Liver (tissue), 9 donors: ENCODE results near the gene TAS2R41. TPM values are rescaled to one million over a fixed set of nuclear protein-coding genes. Genes with fewer than 3 reads are reported as not detected.

Experiments
- DNase-seq: peaks from one replicate; pipeline ENCODE4 v3.0.0-alpha.2; 2017; ENCODE audit warnings: low spot score
- H3K27ac ChIP-seq, 2 donors: one replicate each; pipeline ENCODE4 v1.7.0; 2013; ENCODE audit warnings: inconsistent platforms in 2 of 2, low read length in 2 of 2, control low read depth in 1 of 2, low read depth in 1 of 2, mild to moderate bottlenecking in 1 of 2
- H3K27me3 ChIP-seq, 4 donors: one replicate each; pipeline versions ENCODE4 v1.6.1 to v1.7.0; 2013; ENCODE audit warnings: low read length in 3 of 4, inconsistent platforms in 1 of 4, mild to moderate bottlenecking in 1 of 4, moderate library complexity in 1 of 4; ENCODE audit not compliant: control insufficient read depth in 4 of 4, insufficient read depth in 4 of 4
- H3K36me3 ChIP-seq, 4 donors: one replicate each; pipeline versions ENCODE4 v1.6.1 to v1.7.0; 2013; ENCODE audit warnings: low read length in 3 of 4, mild to moderate bottlenecking in 3 of 4, low read depth in 1 of 4, moderate library complexity in 1 of 4; ENCODE audit not compliant: control insufficient read depth in 4 of 4, insufficient read depth in 3 of 4
- H3K4me1 ChIP-seq, 4 donors: one replicate each; pipeline versions ENCODE4 v1.6.1 to v1.7.0; 2013; ENCODE audit warnings: low read length in 3 of 4, mild to moderate bottlenecking in 3 of 4, moderate library complexity in 1 of 4; ENCODE audit not compliant: control insufficient read depth in 4 of 4, insufficient read depth in 4 of 4
- H3K4me3 ChIP-seq, 3 donors: one replicate each; pipeline versions ENCODE4 v1.6.1 to v1.7.0; 2013; ENCODE audit warnings: low read length in 3 of 3, control low read depth in 1 of 3, low read depth in 1 of 3, mild to moderate bottlenecking in 1 of 3
- H3K9ac ChIP-seq, 2 donors: one replicate each; pipeline ENCODE4 v1.7.0; 2013; ENCODE audit warnings: low read length in 2 of 2, mild to moderate bottlenecking in 2 of 2, moderate library complexity in 2 of 2, control low read depth in 1 of 2, low read depth in 1 of 2
- H3K9me3 ChIP-seq, 4 donors: one replicate each; pipeline versions ENCODE4 v1.6.1 to v1.7.0; 2013; ENCODE audit warnings: low read length in 3 of 4; ENCODE audit not compliant: control insufficient read depth in 4 of 4
- ATF3 ChIP-seq: IDR thresholded peaks from 2 replicates; pipeline ENCODE4 v1.6.1; 2016; ENCODE audit warnings: antibody characterized with exemption
- CTCF ChIP-seq: fragments of 150-350 bp; IDR thresholded peaks from 2 replicates; pipeline ENCODE4 v1.5.1; 2017; ENCODE audit warnings: improper control_type of control experiment, low read depth, low read length; ENCODE audit not compliant: missing input control
- EGR1 ChIP-seq, 2 donors: IDR thresholded peaks; 2 replicates each; pipeline ENCODE4 v1.6.1; 2016 to 2018; ENCODE audit warnings: antibody characterized with exemption in 2 of 2, low read depth in 2 of 2
- FOXA1 ChIP-seq: IDR thresholded peaks from 2 replicates; pipeline ENCODE4 v1.6.1; 2016; ENCODE audit warnings: antibody characterized with exemption
- FOXA2 ChIP-seq: IDR thresholded peaks from 2 replicates; pipeline ENCODE4 v1.6.1; 2016; ENCODE audit warnings: antibody characterized with exemption
- GABPA ChIP-seq, 2 donors: IDR thresholded peaks in 1 of 2; conservative IDR thresholded peaks in 1 of 2; 2 replicates each; pipeline ENCODE4 v1.6.1; 2016; ENCODE audit warnings: antibody characterized with exemption in 2 of 2, mild to moderate bottlenecking in 1 of 2, moderate library complexity in 1 of 2
- HNF4A ChIP-seq, 2 donors: conservative IDR thresholded peaks; 2 replicates each; pipeline ENCODE4 v1.6.1; 2016; ENCODE audit warnings: antibody characterized with exemption in 2 of 2, mild to moderate bottlenecking in 2 of 2
- HNF4G ChIP-seq: IDR thresholded peaks from 2 replicates; pipeline ENCODE4 v1.6.1; 2016; ENCODE audit warnings: antibody characterized with exemption
- JUND ChIP-seq, 2 donors: IDR thresholded peaks; 2 replicates each; pipeline ENCODE4 v1.6.1; 2016; ENCODE audit warnings: antibody characterized with exemption in 2 of 2
- MAX ChIP-seq: IDR thresholded peaks from 2 replicates; pipeline ENCODE4 v1.6.1; 2016; ENCODE audit warnings: antibody characterized with exemption
- NR2F2 ChIP-seq: IDR thresholded peaks from 2 replicates; pipeline ENCODE4 v1.6.1; 2016; ENCODE audit warnings: antibody characterized with exemption
- RAD21 ChIP-seq, 2 donors: IDR thresholded peaks; 2 replicates each; pipeline ENCODE4 v1.6.1; 2016; ENCODE audit warnings: antibody characterized with exemption in 2 of 2, mild to moderate bottlenecking in 2 of 2
- REST ChIP-seq: IDR thresholded peaks from 2 replicates; pipeline ENCODE4 v1.6.1; 2016; ENCODE audit warnings: antibody characterized with exemption, mild to moderate bottlenecking
- RXRA ChIP-seq, 2 donors: IDR thresholded peaks; 2 replicates each; pipeline ENCODE4 v1.6.1; 2017 to 2018; ENCODE audit warnings: antibody characterized with exemption in 2 of 2, mild to moderate bottlenecking in 1 of 2
- TAF1 ChIP-seq: conservative IDR thresholded peaks from 2 replicates; pipeline ENCODE4 v1.6.1; 2016; ENCODE audit warnings: antibody characterized with exemption, mild to moderate bottlenecking
- YY1 ChIP-seq: IDR thresholded peaks from 2 replicates; pipeline ENCODE4 v1.6.1; 2016; ENCODE audit warnings: antibody characterized with exemption, mild to moderate bottlenecking
- ZBTB33 ChIP-seq: IDR thresholded peaks from 2 replicates; pipeline ENCODE4 v1.6.1; 2016; ENCODE audit warnings: antibody characterized with exemption
- WGBS: extraction: QIAGEN DNeasy Blood & Tissue Kit; methylation state at CpG from one replicate; pipeline ENCODE4 v1.1.7; 2013; 5-methylcytosine and 5-hydroxymethylcytosine counted together
- polyA plus RNA-seq, 2 donors: library from polyadenylated mRNA; stranded (reverse) in 1 of 2; unstranded in 1 of 2; fragments of 200-250 nt in 1 of 2; fragments of >200 nt in 1 of 2; fragmentation: Nextera tagmentation in 1 of 2; extraction: Ambion mirVana in 1 of 2; gene quantifications; one replicate each; pipeline versions ENCODE4 v1.2.1 to v1.2.3, GENCODE V29; 2013 to 2015
- total RNA-seq, 2 donors: library from RNA; depleted of rRNA; stranded (reverse); fragments of >200 nt; gene quantifications; one replicate each; pipeline ENCODE4 v1.2.3, GENCODE V29; 2014
- donor health status: healthy.
- donor health status: healthy.
- donor health status: healthy.
- donor health status: healthy.
- donor health status: healthy.

The TAS2R41 gene
- total and polyA plus RNA-seq, 4 donors, result 0.25 TPM; not detected in 3

GRCh38 chr7:143494622-143495021, 16.9 kb downstream of the TAS2R41 start:
- 75% methylated on average over 1 of the region's 1 CpG for WGBS
- Histone ChIP-seq H3K9ac (no peak overlapping the region), H3K27ac (no peak overlapping the region), H3K27me3 (no peaks in the 10 kb centered on the region), H3K4me3 (no peak overlapping the region), H3K36me3 (no peaks in the 10 kb centered on the region), H3K9me3 (no peaks in the 10 kb centered on the region), H3K4me1 (no peaks in the 10 kb centered on the region)
- DNase-seq, result no peak
- TF ChIP-seq GABPA (IDR thresholded peaks at IDR 0.05 in 1 of 2, conservative IDR thresholded peaks at IDR 0.05 in 1 of 2) (no peak), JUND (IDR thresholded peaks at IDR 0.05) (no peak), ZBTB33 (no peak), YY1 (no peak), FOXA2 (no peak), REST (no peak), RAD21 (IDR thresholded peaks at IDR 0.05) (no peak), FOXA1 (no peak), TAF1 (no peak), RXRA (IDR thresholded peaks at IDR 0.05) (no peak), EGR1 (IDR thresholded peaks at IDR 0.05; ENCODE audit: low read depth in 2 of 2) (no peak), NR2F2 (no peak), ATF3 (no peak), HNF4A (conservative IDR thresholded peaks at IDR 0.05) (no peak), HNF4G (no peak), CTCF (no peak)

- H3K27ac ChIP-seq, result no peak overlapping the region
- H3K4me3 ChIP-seq, result no peak overlapping the region
- DNase-seq, result no peak
- H3K9me3 ChIP-seq, result no peaks in the 10 kb centered on the region
- no peak overlapping the region for H3K9ac ChIP-seq
- no peaks in the 10 kb centered on the region for H3K4me1 ChIP-seq
- H3K27me3 ChIP-seq, result no peaks in the 10 kb centered on the region
- H3K36me3 ChIP-seq, result no peaks in the 10 kb centered on the region
- no peak for TF ChIP-seq JUND (IDR thresholded peaks at IDR 0.05)
- no peak for TF ChIP-seq MAX
- no peak for TF ChIP-seq ATF3
- TF ChIP-seq ZBTB33, result no peak
- TF ChIP-seq REST, result no peak
Observed at GRCh38 chr7:143495851-143496250, 18.2 kb downstream of the TAS2R41 start.
